Liver (tissue), 9 donors: Measurements from ENCODE around the gene RBM15B. TPM values are rescaled to one million over a fixed set of nuclear protein-coding genes. Genes with fewer than 3 reads are reported as not detected.

ENCODE experiments used
- DNase-seq: peaks from one replicate; pipeline ENCODE4 v3.0.0-alpha.2; 2017; ENCODE audit warnings: low spot score
- H3K27ac ChIP-seq, 2 donors: one replicate each; pipeline ENCODE4 v1.7.0; 2013; ENCODE audit warnings: inconsistent platforms in 2 of 2, low read length in 2 of 2, control low read depth in 1 of 2, low read depth in 1 of 2, mild to moderate bottlenecking in 1 of 2
- H3K27me3 ChIP-seq, 4 donors: one replicate each; pipeline versions ENCODE4 v1.6.1 to v1.7.0; 2013; ENCODE audit warnings: low read length in 3 of 4, inconsistent platforms in 1 of 4, mild to moderate bottlenecking in 1 of 4, moderate library complexity in 1 of 4; ENCODE audit not compliant: control insufficient read depth in 4 of 4, insufficient read depth in 4 of 4
- H3K36me3 ChIP-seq, 4 donors: one replicate each; pipeline versions ENCODE4 v1.6.1 to v1.7.0; 2013; ENCODE audit warnings: low read length in 3 of 4, mild to moderate bottlenecking in 3 of 4, low read depth in 1 of 4, moderate library complexity in 1 of 4; ENCODE audit not compliant: control insufficient read depth in 4 of 4, insufficient read depth in 3 of 4
- H3K4me1 ChIP-seq, 4 donors: one replicate each; pipeline versions ENCODE4 v1.6.1 to v1.7.0; 2013; ENCODE audit warnings: low read length in 3 of 4, mild to moderate bottlenecking in 3 of 4, moderate library complexity in 1 of 4; ENCODE audit not compliant: control insufficient read depth in 4 of 4, insufficient read depth in 4 of 4
- H3K4me3 ChIP-seq, 3 donors: one replicate each; pipeline versions ENCODE4 v1.6.1 to v1.7.0; 2013; ENCODE audit warnings: low read length in 3 of 3, control low read depth in 1 of 3, low read depth in 1 of 3, mild to moderate bottlenecking in 1 of 3
- H3K9ac ChIP-seq, 2 donors: one replicate each; pipeline ENCODE4 v1.7.0; 2013; ENCODE audit warnings: low read length in 2 of 2, mild to moderate bottlenecking in 2 of 2, moderate library complexity in 2 of 2, control low read depth in 1 of 2, low read depth in 1 of 2
- H3K9me3 ChIP-seq, 4 donors: one replicate each; pipeline versions ENCODE4 v1.6.1 to v1.7.0; 2013; ENCODE audit warnings: low read length in 3 of 4; ENCODE audit not compliant: control insufficient read depth in 4 of 4
- FOXA1 ChIP-seq: IDR thresholded peaks from 2 replicates; pipeline ENCODE4 v1.6.1; 2016; ENCODE audit warnings: antibody characterized with exemption
- GABPA ChIP-seq, 2 donors: IDR thresholded peaks in 1 of 2; conservative IDR thresholded peaks in 1 of 2; 2 replicates each; pipeline ENCODE4 v1.6.1; 2016; ENCODE audit warnings: antibody characterized with exemption in 2 of 2, mild to moderate bottlenecking in 1 of 2, moderate library complexity in 1 of 2
- HNF4A ChIP-seq, 2 donors: conservative IDR thresholded peaks; 2 replicates each; pipeline ENCODE4 v1.6.1; 2016; ENCODE audit warnings: antibody characterized with exemption in 2 of 2, mild to moderate bottlenecking in 2 of 2
- HNF4G ChIP-seq: IDR thresholded peaks from 2 replicates; pipeline ENCODE4 v1.6.1; 2016; ENCODE audit warnings: antibody characterized with exemption
- NR2F2 ChIP-seq: IDR thresholded peaks from 2 replicates; pipeline ENCODE4 v1.6.1; 2016; ENCODE audit warnings: antibody characterized with exemption
- REST ChIP-seq: IDR thresholded peaks from 2 replicates; pipeline ENCODE4 v1.6.1; 2016; ENCODE audit warnings: antibody characterized with exemption, mild to moderate bottlenecking
- RXRA ChIP-seq, 2 donors: IDR thresholded peaks; 2 replicates each; pipeline ENCODE4 v1.6.1; 2017 to 2018; ENCODE audit warnings: antibody characterized with exemption in 2 of 2, mild to moderate bottlenecking in 1 of 2
- SP1 ChIP-seq: IDR thresholded peaks from 2 replicates; pipeline ENCODE4 v1.6.1; 2018; ENCODE audit warnings: antibody characterized with exemption, mild to moderate bottlenecking
- YY1 ChIP-seq: IDR thresholded peaks from 2 replicates; pipeline ENCODE4 v1.6.1; 2016; ENCODE audit warnings: antibody characterized with exemption, mild to moderate bottlenecking
- WGBS: extraction: QIAGEN DNeasy Blood & Tissue Kit; methylation state at CpG from one replicate; pipeline ENCODE4 v1.1.7; 2013; 5-methylcytosine and 5-hydroxymethylcytosine counted together
- polyA plus RNA-seq, 2 donors: library from polyadenylated mRNA; stranded (reverse) in 1 of 2; unstranded in 1 of 2; fragments of 200-250 nt in 1 of 2; fragments of >200 nt in 1 of 2; fragmentation: Nextera tagmentation in 1 of 2; extraction: Ambion mirVana in 1 of 2; gene quantifications; one replicate each; pipeline versions ENCODE4 v1.2.1 to v1.2.3, GENCODE V29; 2013 to 2015
- total RNA-seq, 2 donors: library from RNA; depleted of rRNA; stranded (reverse); fragments of >200 nt; gene quantifications; one replicate each; pipeline ENCODE4 v1.2.3, GENCODE V29; 2014
- TF ChIP-seq, protein P1 (sequence below): IDR thresholded peaks from 2 replicates; pipeline ENCODE4 v1.6.1; 2016; ENCODE audit warnings: antibody characterized with exemption
- TF ChIP-seq, protein P2 (sequence below): fragments of 150-350 bp; IDR thresholded peaks from 2 replicates; pipeline ENCODE4 v1.5.1; 2017; ENCODE audit warnings: improper control_type of control experiment, low read depth, low read length; ENCODE audit not compliant: missing input control
- donor health status: healthy.
- donor health status: healthy.
- donor health status: healthy.
- donor health status: healthy.
- donor health status: healthy.

Gene RBM15B
- total and polyA plus RNA-seq, 4 donors, result 2.3 to 14.8 (median 10.0) TPM

- Histone ChIP-seq H3K9me3 (no peaks in the 10 kb centered on the region), H3K27ac (no peak overlapping the region), H3K9ac (no peak overlapping the region), H3K36me3 (peaks cover 9 to 38% (median 21%) of the 10 kb centered on the region in 4 donors), H3K4me1 (no peaks in the 10 kb centered on the region), H3K27me3 (no peaks in the 10 kb centered on the region), H3K4me3 (no peak overlapping the region)
- no peak for TF ChIP-seq NR2F2
- WGBS, result 94% methylated on average over 4 of the region's 4 CpGs
- no peak for DNase-seq
Measured at GRCh38 chr3:51426921-51427320, 35.8 kb downstream of the RBM15B start.

DNA sequence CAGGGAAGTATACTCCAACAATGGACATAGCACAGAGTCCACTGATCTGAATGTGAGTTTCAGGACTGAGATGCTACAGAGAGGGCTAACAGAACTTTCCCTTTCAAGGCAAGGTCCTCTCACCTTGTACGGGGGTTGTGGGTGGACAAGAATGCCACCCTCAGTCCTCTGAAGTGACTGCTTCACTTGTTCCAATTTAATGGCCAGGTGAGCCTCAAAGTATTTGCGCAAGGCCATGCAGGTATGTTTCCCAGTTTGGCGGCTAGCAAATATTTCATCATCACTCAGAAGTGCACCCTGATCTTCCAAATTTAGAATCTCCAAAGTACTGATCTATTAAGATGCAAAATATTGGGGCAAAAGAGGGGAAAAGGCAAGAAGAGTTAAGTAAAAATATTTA, 38.1 kb downstream of the RBM15B start:
- peaks cover 11 to 44% (median 18%) of the 10 kb centered on the region in 4 donors for H3K36me3 ChIP-seq

DNA sequence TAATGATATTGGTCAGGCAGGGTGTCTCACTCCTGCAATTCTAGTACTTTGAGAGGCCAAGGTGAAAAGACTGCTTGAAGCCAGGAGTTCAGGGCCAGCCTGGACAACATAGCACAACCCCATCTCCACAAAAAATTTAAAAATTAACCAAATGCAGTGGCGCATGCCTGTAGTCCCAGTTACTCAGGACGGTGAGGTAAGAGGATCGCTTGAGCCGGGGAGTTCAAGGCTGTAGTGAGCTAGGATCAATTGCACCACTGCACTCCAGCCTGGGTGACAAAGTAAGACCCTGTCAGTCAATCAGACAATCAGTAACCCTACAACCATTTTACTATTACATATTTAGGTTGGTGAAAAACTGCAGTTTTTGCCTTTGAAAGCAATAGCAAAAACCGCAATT, 43.0 kb downstream of the RBM15B start:
- WGBS, result 54% methylated on average over 5 of the region's 5 CpGs
- no peak for DNase-seq
- Histone ChIP-seq H3K4me1 (peaks cover 0 to 5% (median 3%) of the 10 kb centered on the region in 4 donors), H3K4me3 (no peak overlapping the region), H3K27ac (no peak overlapping the region), H3K9me3 (no peaks in the 10 kb centered on the region), H3K9ac (no peak overlapping the region), H3K27me3 (no peaks in the 10 kb centered on the region), H3K36me3 (peaks cover 5 to 33% (median 10%) of the 10 kb centered on the region in 4 donors)
- no peak for TF ChIP-seq SP1
- peak; percentile 25 to 33 for TF ChIP-seq HNF4A (conservative IDR thresholded peaks at IDR 0.05)
- no peak for TF ChIP-seq YY1
- no peak for TF ChIP-seq FOXA1
- peak in 1 of 2 donors; percentile 7 for TF ChIP-seq RXRA (IDR thresholded peaks at IDR 0.05)
- TF ChIP-seq, protein P1, sequence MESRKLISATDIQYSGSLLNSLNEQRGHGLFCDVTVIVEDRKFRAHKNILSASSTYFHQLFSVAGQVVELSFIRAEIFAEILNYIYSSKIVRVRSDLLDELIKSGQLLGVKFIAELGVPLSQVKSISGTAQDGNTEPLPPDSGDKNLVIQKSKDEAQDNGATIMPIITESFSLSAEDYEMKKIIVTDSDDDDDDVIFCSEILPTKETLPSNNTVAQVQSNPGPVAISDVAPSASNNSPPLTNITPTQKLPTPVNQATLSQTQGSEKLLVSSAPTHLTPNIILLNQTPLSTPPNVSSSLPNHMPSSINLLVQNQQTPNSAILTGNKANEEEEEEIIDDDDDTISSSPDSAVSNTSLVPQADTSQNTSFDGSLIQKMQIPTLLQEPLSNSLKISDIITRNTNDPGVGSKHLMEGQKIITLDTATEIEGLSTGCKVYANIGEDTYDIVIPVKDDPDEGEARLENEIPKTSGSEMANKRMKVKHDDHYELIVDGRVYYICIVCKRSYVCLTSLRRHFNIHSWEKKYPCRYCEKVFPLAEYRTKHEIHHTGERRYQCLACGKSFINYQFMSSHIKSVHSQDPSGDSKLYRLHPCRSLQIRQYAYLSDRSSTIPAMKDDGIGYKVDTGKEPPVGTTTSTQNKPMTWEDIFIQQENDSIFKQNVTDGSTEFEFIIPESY, result no peak
- TF ChIP-seq, protein P2, sequence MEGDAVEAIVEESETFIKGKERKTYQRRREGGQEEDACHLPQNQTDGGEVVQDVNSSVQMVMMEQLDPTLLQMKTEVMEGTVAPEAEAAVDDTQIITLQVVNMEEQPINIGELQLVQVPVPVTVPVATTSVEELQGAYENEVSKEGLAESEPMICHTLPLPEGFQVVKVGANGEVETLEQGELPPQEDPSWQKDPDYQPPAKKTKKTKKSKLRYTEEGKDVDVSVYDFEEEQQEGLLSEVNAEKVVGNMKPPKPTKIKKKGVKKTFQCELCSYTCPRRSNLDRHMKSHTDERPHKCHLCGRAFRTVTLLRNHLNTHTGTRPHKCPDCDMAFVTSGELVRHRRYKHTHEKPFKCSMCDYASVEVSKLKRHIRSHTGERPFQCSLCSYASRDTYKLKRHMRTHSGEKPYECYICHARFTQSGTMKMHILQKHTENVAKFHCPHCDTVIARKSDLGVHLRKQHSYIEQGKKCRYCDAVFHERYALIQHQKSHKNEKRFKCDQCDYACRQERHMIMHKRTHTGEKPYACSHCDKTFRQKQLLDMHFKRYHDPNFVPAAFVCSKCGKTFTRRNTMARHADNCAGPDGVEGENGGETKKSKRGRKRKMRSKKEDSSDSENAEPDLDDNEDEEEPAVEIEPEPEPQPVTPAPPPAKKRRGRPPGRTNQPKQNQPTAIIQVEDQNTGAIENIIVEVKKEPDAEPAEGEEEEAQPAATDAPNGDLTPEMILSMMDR, result no peak

More for the DNA sequence above, 38.1 kb downstream of the RBM15B start:
- Histone ChIP-seq H3K27me3 (no peaks in the 10 kb centered on the region), H3K4me1 (peaks cover 0 to 2% (median 1%) of the 10 kb centered on the region in 4 donors), H3K4me3 (no peak overlapping the region), H3K27ac (no peak overlapping the region), H3K9me3 (no peaks in the 10 kb centered on the region), H3K9ac (no peak overlapping the region)
- no peak for DNase-seq
- TF ChIP-seq, protein P1, result no peak
- TF ChIP-seq HNF4G (no peak), RXRA (IDR thresholded peaks at IDR 0.05) (no peak), GABPA (IDR thresholded peaks at IDR 0.05 in 1 of 2, conservative IDR thresholded peaks at IDR 0.05 in 1 of 2) (no peak), REST (no peak)
- 61% methylated on average over 3 of the region's 3 CpGs for WGBS
